Hepatic stellate cell (primary cell): ENCODE data around the gene TAMM41.
A peak's percentile ranks its signal among the peaks of the same experiment; 100 is the strongest.
"Not testable (repeated sequence)": the region's sequence is repeated elsewhere in the genome, so short reads cannot be mapped to it uniquely, and the experiment has no call there.

ENCODE experiments used
- DNase-seq: peaks from one replicate; pipeline ENCODE4 v3.0.0; 2011; ENCODE audit warnings: low spot score

The TAMM41 gene

GRCh38 chr3:11764931-11765363, 81.7 kb downstream of the TAMM41 start:
- DNase-seq: peak; percentile 31

GRCh38 chr3:11759996-11760395, 86.7 kb downstream of the TAMM41 start:
- DNase-seq: no peak

- no peak for DNase-seq
Measured at GRCh38 chr3:11757929-11758328, 88.8 kb downstream of the TAMM41 start.

GRCh38 chr3:11757441-11757875, 89.2 kb downstream of the TAMM41 start:
- DNase-seq: peak; percentile 55

GRCh38 chr3:11755276-11755675, 91.4 kb downstream of the TAMM41 start:
- no peak for DNase-seq

GRCh38 chr3:11752254-11752653, 94.4 kb downstream of the TAMM41 start:
- DNase-seq: not testable (repeated sequence)

- not testable (repeated sequence) for DNase-seq
Measured at GRCh38 chr3:11748306-11748705, 98.4 kb downstream of the TAMM41 start.
